ENCODE results near the gene ATP2B3. TPM values are rescaled to one million over a fixed set of nuclear protein-coding genes. Genes with fewer than 3 reads are reported as not detected.

The ATP2B3 gene
- polyA plus RNA-seq, 3 donors, result 0.01 TPM; not detected in 2

DNA sequence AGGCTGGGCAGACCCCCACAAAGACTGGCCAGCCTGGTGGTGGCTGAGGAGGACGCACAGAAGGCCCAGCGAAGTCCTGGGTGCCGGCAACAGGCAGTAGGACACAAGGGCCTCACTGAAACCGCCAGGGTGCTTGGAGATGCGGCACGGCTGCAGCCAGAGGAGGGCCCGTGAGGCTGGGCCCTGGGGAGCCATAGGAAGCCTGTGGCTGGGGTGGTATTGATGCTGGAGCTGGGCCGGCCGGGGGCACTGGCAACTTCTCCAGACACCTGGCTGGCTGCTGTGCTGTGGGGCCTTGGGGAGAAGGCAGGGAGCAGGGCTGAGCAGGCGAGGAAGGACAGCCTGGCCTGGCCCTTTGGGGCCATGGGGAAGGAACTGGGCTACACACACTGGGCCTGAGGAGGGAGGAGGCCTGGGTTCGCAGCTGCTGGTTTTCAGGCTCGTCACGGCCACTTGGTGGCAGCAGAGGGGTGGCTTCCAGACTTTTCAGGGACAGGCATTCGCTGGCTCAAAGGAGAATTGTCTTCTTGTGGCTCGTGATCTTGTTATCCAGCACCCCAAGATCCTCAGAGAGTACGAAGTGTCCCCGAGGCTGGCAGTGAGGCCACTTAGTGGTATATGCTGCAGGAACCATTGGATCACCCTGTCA is 37.2 kb downstream of the ATP2B3 start:
- Histone ChIP-seq H3K4me3 (replicated peaks in 1 of 3; ENCODE audit: low read depth in 2 of 3, low read length in 3 of 3) (no peak overlapping the region), H2AFZ (ENCODE audit: insufficient read depth, low read depth, low read length, poor library complexity, severe bottlenecking) (no peak overlapping the region), H3K27me3 (ENCODE audit: control insufficient read depth in 2 of 2, insufficient read depth in 2 of 2, low read length in 2 of 2) (no peaks in the 10 kb centered on the region), H3K9me3 (replicated peaks in 1 of 2; ENCODE audit: control insufficient read depth in 1 of 2, insufficient read depth in 1 of 2, low read length in 2 of 2) (no peaks in the 10 kb centered on the region), H3K4me2 (replicated peaks; ENCODE audit: extremely low read depth, low read length, poor library complexity, severe bottlenecking) (no peak overlapping the region), H3K36me3 (replicated peaks in 1 of 2; ENCODE audit: control insufficient read depth in 1 of 2, insufficient read depth in 2 of 2, low read length in 2 of 2) (no peaks in the 10 kb centered on the region), H3K79me2 (ENCODE audit: insufficient read depth, low read length) (no peaks in the 10 kb centered on the region), H3K27ac (ENCODE audit: low read depth in 1 of 2, low read length in 2 of 2) (no peak overlapping the region), H4K20me1 (ENCODE audit: insufficient read depth, low read length) (no peaks in the 10 kb centered on the region), H3K4me1 (ENCODE audit: control insufficient read depth in 1 of 2, insufficient read depth in 2 of 2, low read length in 2 of 2) (peaks cover 3 to 4% of the 10 kb centered on the region in 2 donors), H3K9ac (ENCODE audit: insufficient read depth, low read length, poor library complexity, severe bottlenecking) (no peak overlapping the region)
- H3K9me3 Mint-ChIP-seq, result peaks cover 0 to 2% (median 0%) of the 10 kb centered on the region in 7 donors
- peaks cover 2 to 21% (median 3%) of the 10 kb centered on the region in 3 donors for H3K27me3 Mint-ChIP-seq (ENCODE audit: low read depth in 3 of 3)
- 36% methylated on average over 11 of the region's 17 CpGs for WGBS (ENCODE audit: insufficient coverage)
- H3K27ac Mint-ChIP-seq, result no peak overlapping the region
- DNase-seq, result peak; percentile 37 to 57 (median 38)
- TF ChIP-seq, protein P1, sequence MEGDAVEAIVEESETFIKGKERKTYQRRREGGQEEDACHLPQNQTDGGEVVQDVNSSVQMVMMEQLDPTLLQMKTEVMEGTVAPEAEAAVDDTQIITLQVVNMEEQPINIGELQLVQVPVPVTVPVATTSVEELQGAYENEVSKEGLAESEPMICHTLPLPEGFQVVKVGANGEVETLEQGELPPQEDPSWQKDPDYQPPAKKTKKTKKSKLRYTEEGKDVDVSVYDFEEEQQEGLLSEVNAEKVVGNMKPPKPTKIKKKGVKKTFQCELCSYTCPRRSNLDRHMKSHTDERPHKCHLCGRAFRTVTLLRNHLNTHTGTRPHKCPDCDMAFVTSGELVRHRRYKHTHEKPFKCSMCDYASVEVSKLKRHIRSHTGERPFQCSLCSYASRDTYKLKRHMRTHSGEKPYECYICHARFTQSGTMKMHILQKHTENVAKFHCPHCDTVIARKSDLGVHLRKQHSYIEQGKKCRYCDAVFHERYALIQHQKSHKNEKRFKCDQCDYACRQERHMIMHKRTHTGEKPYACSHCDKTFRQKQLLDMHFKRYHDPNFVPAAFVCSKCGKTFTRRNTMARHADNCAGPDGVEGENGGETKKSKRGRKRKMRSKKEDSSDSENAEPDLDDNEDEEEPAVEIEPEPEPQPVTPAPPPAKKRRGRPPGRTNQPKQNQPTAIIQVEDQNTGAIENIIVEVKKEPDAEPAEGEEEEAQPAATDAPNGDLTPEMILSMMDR (IDR thresholded peaks at IDR 0.05), result peak; percentile 57
- H3K36me3 Mint-ChIP-seq, result no peaks in the 10 kb centered on the region
- peaks cover 14% of the 10 kb centered on the region for H3K4me1 Mint-ChIP-seq
- no peak overlapping the region for H3K4me3 Mint-ChIP-seq
- intact Hi-C loops (cut with micrococcal nuclease), result loop anchor here (5.0 kb wide), 1 partner anchor 113 kb away; no protein-coding TSS in a partner anchor

DNA sequence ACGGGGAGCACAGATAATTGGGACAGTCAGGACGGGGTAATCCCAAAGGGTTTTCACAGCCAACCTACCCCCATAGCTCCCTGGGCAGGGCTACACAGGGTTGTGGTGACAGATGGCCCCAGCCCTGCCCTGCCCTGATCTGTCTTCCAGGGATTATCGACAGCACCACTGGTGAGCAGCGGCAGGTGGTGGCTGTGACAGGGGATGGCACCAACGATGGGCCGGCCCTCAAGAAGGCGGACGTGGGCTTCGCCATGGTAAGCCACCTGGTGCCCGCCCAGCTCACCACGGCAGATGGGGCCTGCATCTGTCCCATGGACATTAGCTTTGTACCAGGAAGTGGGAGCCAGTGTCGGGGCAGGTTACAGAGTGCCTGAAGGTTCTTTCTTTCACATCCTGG is 39.3 kb downstream of the ATP2B3 start:
- peaks cover 17 to 19% of the 10 kb centered on the region in 2 donors for H3K4me1 ChIP-seq (ENCODE audit: control insufficient read depth in 1 of 2, insufficient read depth in 2 of 2, low read length in 2 of 2)
- H3K9ac ChIP-seq (ENCODE audit: insufficient read depth, low read length, poor library complexity, severe bottlenecking), result no peak overlapping the region
- WGBS (ENCODE audit: insufficient coverage), result 95% methylated on average over 7 of the region's 12 CpGs
- H3K9me3 Mint-ChIP-seq, result peaks cover 0 to 4% (median 0%) of the 10 kb centered on the region in 7 donors
- peaks cover 27% of the 10 kb centered on the region for H3K4me1 Mint-ChIP-seq
- no peak overlapping the region for H3K4me3 ChIP-seq (replicated peaks in 1 of 3; ENCODE audit: low read depth in 2 of 3, low read length in 3 of 3)
- no peak overlapping the region for H3K27ac Mint-ChIP-seq
- H3K9me3 ChIP-seq (replicated peaks in 1 of 2; ENCODE audit: control insufficient read depth in 1 of 2, insufficient read depth in 1 of 2, low read length in 2 of 2), result no peaks in the 10 kb centered on the region
- H4K20me1 ChIP-seq (ENCODE audit: insufficient read depth, low read length), result no peaks in the 10 kb centered on the region
- intact Hi-C loops (cut with micrococcal nuclease), result no loop called here
- peaks cover 2 to 14% (median 3%) of the 10 kb centered on the region in 3 donors for H3K27me3 Mint-ChIP-seq (ENCODE audit: low read depth in 3 of 3)
- no peaks in the 10 kb centered on the region for H3K79me2 ChIP-seq (ENCODE audit: insufficient read depth, low read length)
- H3K4me3 Mint-ChIP-seq, result no peak overlapping the region
- TF ChIP-seq, protein P1 (IDR thresholded peaks at IDR 0.05), result no peak
- H3K36me3 ChIP-seq (replicated peaks in 1 of 2; ENCODE audit: control insufficient read depth in 1 of 2, insufficient read depth in 2 of 2, low read length in 2 of 2), result no peaks in the 10 kb centered on the region
- H2AFZ ChIP-seq (ENCODE audit: insufficient read depth, low read depth, low read length, poor library complexity, severe bottlenecking), result no peak overlapping the region
- no peak overlapping the region for H3K27ac ChIP-seq (ENCODE audit: low read depth in 1 of 2, low read length in 2 of 2)
- H3K4me2 ChIP-seq (replicated peaks; ENCODE audit: extremely low read depth, low read length, poor library complexity, severe bottlenecking), result no peak overlapping the region
- no peaks in the 10 kb centered on the region for H3K36me3 Mint-ChIP-seq
- no peaks in the 10 kb centered on the region for H3K27me3 ChIP-seq (ENCODE audit: control insufficient read depth in 2 of 2, insufficient read depth in 2 of 2, low read length in 2 of 2)
- no peak for DNase-seq

All from CD14-positive monocyte (primary cell).